C4-2B (cell line): ENCODE measurements around the gene ITGB2.

ENCODE experiments used
- H3K27ac ChIP-seq: fragments of 450-650 bp; 2 replicates; pipeline ENCODE4 v1.5.1; 2017
- ZFX ChIP-seq: fragments of 450-650 bp; IDR thresholded peaks from 2 replicates; pipeline ENCODE4 v1.6.1; 2017
- TF ChIP-seq, protein P1 (sequence below): fragments of 450-650 bp; conservative IDR thresholded peaks from 2 replicates; pipeline ENCODE4 v1.5.1; 2017; ENCODE audit warnings: mild to moderate bottlenecking

The ITGB2 gene

DNA sequence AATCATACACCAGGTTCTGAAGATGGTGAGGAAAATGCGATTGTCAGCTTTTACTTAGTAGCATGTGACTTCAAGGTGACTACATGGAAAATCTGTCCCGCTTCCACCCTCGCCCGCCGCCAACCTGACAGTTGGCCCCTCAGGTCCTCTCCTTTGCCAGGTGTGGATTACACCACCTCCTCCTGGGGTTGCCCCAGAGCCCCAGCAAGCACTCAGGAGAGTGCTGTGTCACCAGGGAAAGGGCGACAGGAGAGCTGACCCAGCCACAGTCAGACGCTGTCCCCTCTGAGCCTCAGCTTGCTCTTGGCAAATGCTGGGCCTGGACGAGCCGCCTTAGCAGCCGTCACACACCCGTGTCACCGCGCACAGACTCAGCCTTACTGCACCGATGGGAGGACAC lies 65.1 kb downstream of the ITGB2 start:
- TF ChIP-seq, protein P1, sequence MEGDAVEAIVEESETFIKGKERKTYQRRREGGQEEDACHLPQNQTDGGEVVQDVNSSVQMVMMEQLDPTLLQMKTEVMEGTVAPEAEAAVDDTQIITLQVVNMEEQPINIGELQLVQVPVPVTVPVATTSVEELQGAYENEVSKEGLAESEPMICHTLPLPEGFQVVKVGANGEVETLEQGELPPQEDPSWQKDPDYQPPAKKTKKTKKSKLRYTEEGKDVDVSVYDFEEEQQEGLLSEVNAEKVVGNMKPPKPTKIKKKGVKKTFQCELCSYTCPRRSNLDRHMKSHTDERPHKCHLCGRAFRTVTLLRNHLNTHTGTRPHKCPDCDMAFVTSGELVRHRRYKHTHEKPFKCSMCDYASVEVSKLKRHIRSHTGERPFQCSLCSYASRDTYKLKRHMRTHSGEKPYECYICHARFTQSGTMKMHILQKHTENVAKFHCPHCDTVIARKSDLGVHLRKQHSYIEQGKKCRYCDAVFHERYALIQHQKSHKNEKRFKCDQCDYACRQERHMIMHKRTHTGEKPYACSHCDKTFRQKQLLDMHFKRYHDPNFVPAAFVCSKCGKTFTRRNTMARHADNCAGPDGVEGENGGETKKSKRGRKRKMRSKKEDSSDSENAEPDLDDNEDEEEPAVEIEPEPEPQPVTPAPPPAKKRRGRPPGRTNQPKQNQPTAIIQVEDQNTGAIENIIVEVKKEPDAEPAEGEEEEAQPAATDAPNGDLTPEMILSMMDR = no peak
- no peak for TF ChIP-seq ZFX

DNA sequence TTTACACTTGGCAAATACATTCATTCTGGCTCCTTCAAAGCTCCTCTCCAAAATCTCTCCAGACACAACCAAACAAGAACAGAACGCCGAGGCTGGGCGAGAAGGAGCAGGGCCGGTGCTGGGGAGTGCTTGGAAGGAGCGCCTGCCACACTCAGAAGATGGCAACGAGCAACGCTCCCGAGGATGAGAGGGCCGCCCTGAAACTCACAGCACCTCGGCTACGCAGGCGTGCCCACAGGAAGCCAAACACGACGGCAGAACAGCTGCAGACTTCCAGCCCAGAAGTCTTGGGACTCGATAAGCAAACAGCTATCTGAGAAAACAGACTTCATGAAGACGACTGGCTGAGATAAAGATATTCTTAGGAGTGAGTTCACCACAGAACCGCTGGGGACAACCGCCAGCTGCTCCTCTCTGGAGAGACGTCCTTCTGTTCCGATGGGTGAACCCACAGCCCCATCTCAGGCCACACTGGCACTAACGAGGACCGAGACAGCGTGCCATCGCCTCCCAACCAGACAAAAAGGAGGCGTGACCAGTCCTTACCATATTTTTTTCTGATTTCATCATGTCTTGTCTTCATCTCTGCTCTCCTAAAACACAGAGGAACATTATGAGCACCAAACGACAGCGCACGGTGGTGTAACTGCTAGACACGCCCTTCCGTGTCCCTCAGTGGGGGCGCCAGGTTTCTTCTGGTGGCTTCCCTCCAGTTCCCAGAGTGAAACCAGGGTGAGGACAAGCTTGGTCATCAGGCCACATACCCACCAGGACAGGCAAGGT lies 65.8 kb downstream of the ITGB2 start:
- no peak overlapping the region for H3K27ac ChIP-seq

More for the DNA sequence above, 65.1 kb downstream of the ITGB2 start:
- no peak overlapping the region for H3K27ac ChIP-seq

DNA sequence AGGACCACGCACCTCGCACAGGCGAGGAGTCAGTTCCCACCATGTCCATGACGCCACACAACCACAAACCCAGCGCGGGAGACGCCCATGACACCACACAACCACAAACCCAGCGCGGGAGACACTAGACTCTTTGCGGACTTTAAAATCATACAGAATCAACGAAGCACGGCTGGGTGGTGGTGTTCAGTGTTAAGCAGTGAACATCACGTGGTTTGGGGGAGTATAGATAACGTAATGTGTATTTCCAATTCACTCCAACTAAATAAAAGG lies 66.4 kb downstream of the ITGB2 start:
- H3K27ac ChIP-seq = no peak overlapping the region
- TF ChIP-seq ZFX = no peak
- TF ChIP-seq, protein P1 = no peak

More for the DNA sequence above, 65.8 kb downstream of the ITGB2 start:
- TF ChIP-seq ZFX = no peak
- TF ChIP-seq, protein P1 = no peak

DNA sequence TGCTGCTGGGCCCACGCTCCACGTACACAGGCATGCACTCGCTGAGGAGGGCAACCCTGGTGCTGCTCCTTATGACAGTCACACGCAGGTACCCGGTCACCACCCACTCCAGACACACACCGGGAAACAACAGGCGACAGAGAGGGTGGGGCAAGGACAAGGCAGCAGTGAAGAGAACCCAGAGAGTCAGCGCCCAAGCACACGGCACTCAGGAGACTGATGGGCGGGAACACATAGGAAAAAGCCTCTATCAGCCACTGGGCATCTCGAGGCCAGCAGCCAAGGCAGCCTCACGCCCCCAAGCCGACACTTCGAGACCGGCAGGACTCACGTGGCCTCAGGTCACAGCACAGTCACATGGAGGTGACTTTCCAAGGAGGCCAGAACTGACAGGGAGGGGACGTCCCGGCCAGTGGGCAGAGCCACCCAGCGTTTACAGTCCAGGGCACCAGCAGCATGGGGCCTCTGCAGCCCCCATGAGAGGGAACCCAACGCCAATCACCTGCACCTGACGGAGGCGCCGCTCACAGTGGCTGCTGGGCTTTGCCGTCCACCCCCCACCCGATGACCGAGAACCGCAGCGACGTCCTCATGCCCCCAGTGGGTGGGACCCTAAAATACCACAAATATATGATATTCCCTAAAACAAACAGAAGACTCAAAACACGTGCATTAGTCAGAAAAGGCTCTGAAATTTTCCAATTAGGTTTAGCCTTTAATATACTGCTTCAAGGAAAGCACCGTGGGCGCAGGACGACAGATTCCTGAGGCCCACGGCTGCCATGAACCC lies 66.9 kb downstream of the ITGB2 start:
- no peak overlapping the region for H3K27ac ChIP-seq
- TF ChIP-seq, protein P1 = no peak
- no peak for TF ChIP-seq ZFX

DNA sequence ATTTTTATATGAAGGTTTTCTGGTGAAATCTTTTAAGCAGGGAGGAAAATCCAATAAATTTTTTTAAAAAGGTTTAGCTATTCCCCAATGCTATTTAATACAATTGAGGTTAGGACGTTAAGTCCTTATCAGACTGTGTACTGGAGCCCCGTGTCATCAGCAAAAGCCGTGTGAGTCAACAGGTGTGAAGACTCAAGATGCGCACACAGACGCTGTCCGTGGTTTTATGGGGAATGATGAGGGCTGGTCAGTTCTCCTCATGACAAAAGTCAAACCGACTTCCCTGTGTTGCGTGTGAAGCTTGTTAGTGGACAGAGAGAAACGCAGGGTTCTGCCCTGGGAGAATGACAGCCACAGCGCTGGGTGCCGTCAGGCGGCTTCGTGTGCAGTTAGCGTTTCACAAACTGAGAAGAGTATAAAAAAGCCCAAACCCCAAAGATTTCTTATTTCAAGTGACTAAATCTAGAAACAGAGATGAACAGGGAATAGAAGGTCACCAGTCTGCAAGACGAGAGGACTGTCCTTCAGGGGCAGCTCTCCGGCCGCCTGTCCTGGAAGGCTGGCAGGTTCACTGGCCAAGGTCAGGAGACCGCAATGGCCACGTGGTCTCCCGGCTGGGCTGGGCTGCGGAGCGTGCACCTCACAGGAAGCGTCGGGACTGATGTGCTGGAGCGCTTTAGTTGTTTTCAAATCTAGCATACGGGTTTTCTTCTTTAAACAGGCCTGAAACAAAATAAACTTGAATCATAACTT lies 69.6 kb downstream of the ITGB2 start:
- TF ChIP-seq, protein P1 = no peak
- TF ChIP-seq ZFX = no peak
- no peak overlapping the region for H3K27ac ChIP-seq

DNA sequence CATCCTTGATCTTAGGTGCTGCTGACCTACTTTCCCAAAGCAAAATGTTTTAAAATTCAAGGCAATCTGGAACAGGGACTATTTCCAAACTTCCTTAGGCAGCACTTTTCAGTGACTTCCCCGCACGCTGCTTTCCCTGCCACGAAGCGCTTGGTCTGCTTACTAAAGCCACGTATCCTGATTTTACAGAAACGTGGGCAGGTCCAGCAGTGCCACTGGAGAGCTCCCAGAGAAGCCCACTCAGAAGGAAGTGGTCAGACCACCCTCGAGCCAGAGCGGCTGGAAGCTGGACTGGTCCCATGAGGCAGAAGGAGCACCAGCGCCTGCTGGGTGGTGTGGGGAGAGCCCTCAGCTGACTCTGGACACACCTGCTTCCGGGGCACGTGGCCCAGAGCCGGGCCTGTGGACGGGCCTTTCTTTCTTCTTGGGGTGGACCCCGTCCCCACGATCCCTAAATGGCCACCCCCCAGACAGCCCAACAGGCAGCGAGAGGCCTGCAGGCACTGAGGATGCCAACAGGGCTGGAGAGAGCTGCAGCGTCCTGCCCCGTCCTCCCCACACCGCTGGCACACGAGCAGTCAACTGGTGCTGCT lies 70.4 kb downstream of the ITGB2 start:
- no peak overlapping the region for H3K27ac ChIP-seq
- TF ChIP-seq ZFX = no peak
- TF ChIP-seq, protein P1 = no peak
